Measurements from ENCODE around the gene TP53RK. TPM values are rescaled to one million over a fixed set of nuclear protein-coding genes. Genes with fewer than 3 reads are reported as not detected.

TP53RK gene
- total and polyA plus RNA-seq, 2 of the 13 experiments (the other 11 are each of a cell fraction or from before 2014, with no cell fraction given) = 12.9 to 25.5 TPM

- CTCF ChIA-PET (ENCODE audit: low intra/inter-chr PET ratio, low total read pairs) = interaction anchor here (0.9 to 3.6 kb wide), 10 partner anchors 18 to 159 kb away, joined by 3 to 61 read pairs (median 12); partner anchors contain the start of gene SLC13A3
- intact Hi-C loops (cut with micrococcal nuclease; ENCODE audit: unreplicated experiment) = loop anchor here (1.0 to 2.0 kb wide), 5 partner anchors 30 to 160 kb away; partner anchors contain the start of gene SLC13A3
- TF ChIP-seq ZNF12 (CRISPR knock-in tag; IDR thresholded peaks at IDR 0.05) = 0 out of 2 replicates have a peak, but pooled peaks have one; percentile 28
- TF ChIP-seq ZNF317 (CRISPR knock-in tag; IDR thresholded peaks at IDR 0.05) = peak; percentile 15; the same call in 1 of the 2 replicates
- 0 out of 2 replicates have a peak, but pooled peaks have one; percentile 29 for TF ChIP-seq ZNF557 (CRISPR knock-in tag; IDR thresholded peaks at IDR 0.05)
- peak; percentile 51 for TF ChIP-seq XRCC5 (optimal IDR thresholded peaks at IDR 0.05; ENCODE audit: low read length)
- 0 out of 2 replicates have a peak, but pooled peaks have one; percentile 41 for TF ChIP-seq TFE3 (CRISPR knock-in tag; IDR thresholded peaks at IDR 0.05)
- 0 out of 2 replicates have a peak, but pooled peaks have one; percentile 68 for TF ChIP-seq BCL3 (CRISPR knock-in tag; IDR thresholded peaks at IDR 0.05)
- 0 out of 2 replicates have a peak, but pooled peaks have one; percentile 20 for TF ChIP-seq ZNF451 (CRISPR knock-in tag; IDR thresholded peaks at IDR 0.05)
- peak; percentile 59 for TF ChIP-seq FOXA3 (CRISPR knock-in tag; IDR thresholded peaks at IDR 0.05)
- TF ChIP-seq ZNF556 (CRISPR knock-in tag; IDR thresholded peaks at IDR 0.05; ENCODE audit: borderline replicate concordance) = 0 out of 2 replicates have a peak, but pooled peaks have one; percentile 84
- TF ChIP-seq, protein P1, sequence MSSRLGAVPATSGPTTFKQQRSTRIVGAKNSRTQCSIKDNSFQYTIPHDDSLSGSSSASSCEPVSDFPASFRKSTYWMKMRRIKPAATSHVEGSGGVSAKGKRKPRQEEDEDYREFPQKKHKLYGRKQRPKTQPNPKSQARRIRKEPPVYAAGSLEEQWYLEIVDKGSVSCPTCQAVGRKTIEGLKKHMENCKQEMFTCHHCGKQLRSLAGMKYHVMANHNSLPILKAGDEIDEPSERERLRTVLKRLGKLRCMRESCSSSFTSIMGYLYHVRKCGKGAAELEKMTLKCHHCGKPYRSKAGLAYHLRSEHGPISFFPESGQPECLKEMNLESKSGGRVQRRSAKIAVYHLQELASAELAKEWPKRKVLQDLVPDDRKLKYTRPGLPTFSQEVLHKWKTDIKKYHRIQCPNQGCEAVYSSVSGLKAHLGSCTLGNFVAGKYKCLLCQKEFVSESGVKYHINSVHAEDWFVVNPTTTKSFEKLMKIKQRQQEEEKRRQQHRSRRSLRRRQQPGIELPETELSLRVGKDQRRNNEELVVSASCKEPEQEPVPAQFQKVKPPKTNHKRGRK (CRISPR knock-in tag; IDR thresholded peaks at IDR 0.05) = peak; percentile 99
- TF ChIP-seq RAD21 (CRISPR knock-in tag; IDR thresholded peaks at IDR 0.05) = peak; percentile 98
- peak; percentile 6 for TF ChIP-seq YY1 (IDR thresholded peaks at IDR 0.05; ENCODE audit: insufficient read depth, insufficient replicate concordance, low read depth, low read length)
- 0 out of 2 replicates have a peak, but pooled peaks have one; percentile 41 for TF ChIP-seq STAT6 (CRISPR knock-in tag; IDR thresholded peaks at IDR 0.05; ENCODE audit: borderline replicate concordance)
- peak; percentile 16; the same call in 1 of the 2 replicates for TF ChIP-seq MXD1 (CRISPR knock-in tag; IDR thresholded peaks at IDR 0.05)
Measured at GRCh38 chr20:46681032-46681854, 8.0 kb downstream of the TP53RK start.

More at GRCh38 chr20:46681032-46681854, 8.0 kb downstream of the TP53RK start:
- POLR2A ChIA-PET = interaction anchor here (0.7 to 5.0 kb wide), 6 partner anchors 9 to 158 kb away, joined by 3 to 27 read pairs (median 4); no protein-coding TSS in a partner anchor
- H3K27ac ChIP-seq (ENCODE audit: extremely low read length, insufficient read depth, low read length) = no peak overlapping the region
- peaks cover 88% of the 10 kb centered on the region for H3K4me1 ChIP-seq (ENCODE audit: insufficient read depth, low read length)
- no peak overlapping the region for H2AFZ ChIP-seq (ENCODE audit: low read length)
- in situ Hi-C loops (cut with HindIII; ENCODE audit: extremely low pct_ligation_motif_present, low pct_unique_long_range_greater_than_20kb) = loop anchor here (5.0 kb wide), 3 partner anchors 34 to 159 kb away; no protein-coding TSS in a partner anchor
- no TSS peak for BruUV-seq (replicated peaks)
- H3K9me3 ChIP-seq (ENCODE audit: low read length) = no peaks in the 10 kb centered on the region
- H3K36me3 ChIP-seq (replicated peaks in 1 of 2; ENCODE audit: control insufficient read depth in 1 of 2, insufficient read depth in 2 of 2, low read length in 2 of 2) = peaks cover 2 to 3% of the 10 kb centered on the region in 2 experiments; a peak in 2 of 5 replicates
- ATAC-seq = peak; percentile 59
- peak; percentile 82 for DNase-seq (ENCODE audit: low spot score)
- peaks cover 11% of the 10 kb centered on the region for H3K79me2 ChIP-seq (ENCODE audit: insufficient read depth, low read length)
- H3K4me3 ChIP-seq (replicated peaks in 1 of 3; ENCODE audit: insufficient read depth in 1 of 3, low read depth in 2 of 3, low read length in 3 of 3) = no peak overlapping the region
- WGBS (ENCODE audit: low lambda C conversion rate) = 57% methylated on average over 14 of the region's 14 CpGs
- peak; percentile 86 for FAIRE-seq
- no peaks in the 10 kb centered on the region for H3K27me3 ChIP-seq (ENCODE audit: control insufficient read depth in 1 of 2, insufficient read depth in 2 of 2, low read length in 2 of 2)
- no peak overlapping the region for H3K9ac ChIP-seq (ENCODE audit: insufficient read depth, low read depth, low read length)
- no peaks in the 10 kb centered on the region for H4K20me1 ChIP-seq (ENCODE audit: insufficient read depth, low read length)
- H3K4me2 ChIP-seq (ENCODE audit: low read depth, low read length) = peak overlapping the region; percentile 7; the same call in 1 of the 2 replicates

Data from HepG2 (cell line).